Measurements from ENCODE around the gene ZNF362.

The ZNF362 gene

DNA sequence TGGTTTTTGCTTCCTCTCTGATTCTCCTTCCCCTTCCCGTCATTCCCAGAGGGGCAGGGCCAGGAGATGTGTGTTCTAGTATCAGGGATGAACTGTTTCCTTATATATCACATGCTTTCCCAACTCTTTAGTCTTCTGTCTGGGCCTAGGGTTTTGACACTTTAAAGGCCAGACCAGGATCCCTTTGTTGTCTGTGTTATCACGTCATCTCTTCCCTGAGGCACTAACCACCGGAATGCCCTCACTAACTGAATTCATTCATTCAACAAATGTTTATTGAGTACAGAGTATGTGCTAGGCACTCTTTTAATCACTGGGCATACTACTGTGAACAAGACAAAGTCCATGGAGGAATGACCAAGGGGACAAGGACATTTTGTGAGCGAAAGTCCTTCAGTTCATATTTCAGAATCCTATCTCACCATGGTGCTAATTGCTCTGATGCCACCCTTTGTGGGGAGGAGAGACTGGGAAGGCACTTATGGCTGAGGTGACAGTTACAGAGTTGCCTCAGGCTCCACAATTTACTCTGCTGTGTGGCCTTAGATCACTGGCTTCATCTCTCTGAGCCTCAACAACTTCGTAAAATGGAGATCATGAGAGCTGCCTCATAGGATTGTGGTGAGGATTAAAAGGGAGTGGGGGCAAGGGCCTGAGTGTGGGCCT is 12.0 kb upstream of the ZNF362 start:
- DNase-seq (ENCODE audit: low read depth in 2 of 2) = no peak

DNA sequence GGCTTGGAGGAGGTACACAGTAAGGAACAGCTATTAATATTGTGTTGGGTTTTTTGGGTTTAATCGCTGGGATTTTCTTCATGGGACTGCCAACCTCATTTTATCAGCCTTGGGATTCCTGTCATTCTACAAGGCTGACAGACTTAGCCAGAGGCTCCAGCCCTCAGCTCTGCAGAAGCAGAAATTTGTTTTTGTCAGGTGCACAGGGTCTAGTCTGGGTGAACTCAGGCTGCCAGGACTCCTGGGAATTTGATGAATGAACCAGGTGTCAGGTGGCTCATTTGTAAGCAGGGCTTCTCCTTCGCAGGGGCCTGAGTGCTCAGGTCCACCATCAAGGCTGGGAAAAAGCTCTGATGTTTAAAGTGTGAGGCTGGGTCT is 11.5 kb upstream of the ZNF362 start:
- no peak for DNase-seq (ENCODE audit: low read depth in 2 of 2)

DNA sequence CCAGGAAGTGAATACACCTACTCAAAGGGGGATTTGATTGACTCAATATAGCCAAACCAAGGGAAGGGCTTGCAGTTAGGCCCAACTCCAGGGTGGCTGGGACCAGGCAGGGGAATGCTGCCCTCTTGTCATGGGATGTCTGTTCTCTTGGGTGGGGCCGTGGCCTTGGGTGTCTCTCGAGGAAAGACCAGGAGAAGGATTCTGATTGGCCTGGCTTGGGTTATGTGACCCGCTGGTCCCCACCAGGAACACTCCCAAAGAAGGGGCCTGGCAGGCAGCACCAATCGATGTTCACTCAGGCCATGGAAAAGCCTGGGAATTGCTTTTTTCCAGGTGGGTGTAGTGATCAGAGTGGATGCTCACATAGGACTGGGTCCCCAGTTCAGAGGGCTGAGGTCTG is 10.1 kb upstream of the ZNF362 start:
- no peak for DNase-seq (ENCODE audit: low read depth in 2 of 2)

DNA sequence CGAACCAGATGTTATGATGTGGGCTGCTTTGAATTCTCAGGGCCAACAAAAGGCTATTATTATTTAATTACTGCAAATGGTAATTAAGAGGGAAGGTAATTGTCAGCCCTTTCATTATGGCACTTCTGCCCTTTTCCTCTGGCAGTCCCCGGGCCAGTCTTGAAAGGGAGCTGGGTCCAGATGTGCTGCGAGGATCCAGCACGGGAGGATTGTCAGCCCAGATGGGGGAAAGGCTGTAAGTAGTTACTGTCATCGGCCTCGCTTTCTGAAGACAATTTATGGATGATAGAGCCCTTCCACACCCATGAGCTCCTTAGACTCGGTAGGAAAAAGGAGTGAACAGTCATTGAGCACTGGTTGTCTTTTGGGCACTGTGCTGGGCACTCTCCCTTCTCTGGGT is 8.7 kb upstream of the ZNF362 start:
- DNase-seq (ENCODE audit: low read depth in 2 of 2) = no peak

DNA sequence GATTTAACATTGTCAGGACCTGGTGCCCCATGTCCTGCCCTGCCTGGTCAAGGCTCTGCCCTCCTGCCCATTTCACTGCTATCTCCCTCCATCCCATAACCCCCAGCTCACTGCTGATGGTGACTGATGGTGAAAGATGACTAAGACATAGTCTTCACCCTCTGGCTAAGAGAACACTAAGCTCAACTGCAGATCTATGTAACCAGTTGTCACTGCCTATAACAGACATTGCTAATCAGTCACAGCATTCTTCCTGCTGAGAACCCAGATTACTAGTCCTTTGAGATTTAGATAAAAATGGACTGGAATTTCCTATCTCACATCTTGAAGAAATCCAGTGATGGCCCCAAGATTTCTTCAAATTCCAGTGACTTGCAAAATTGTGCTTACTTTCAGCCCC is 8.0 kb upstream of the ZNF362 start:
- DNase-seq (ENCODE audit: low read depth in 2 of 2) = no peak

DNA sequence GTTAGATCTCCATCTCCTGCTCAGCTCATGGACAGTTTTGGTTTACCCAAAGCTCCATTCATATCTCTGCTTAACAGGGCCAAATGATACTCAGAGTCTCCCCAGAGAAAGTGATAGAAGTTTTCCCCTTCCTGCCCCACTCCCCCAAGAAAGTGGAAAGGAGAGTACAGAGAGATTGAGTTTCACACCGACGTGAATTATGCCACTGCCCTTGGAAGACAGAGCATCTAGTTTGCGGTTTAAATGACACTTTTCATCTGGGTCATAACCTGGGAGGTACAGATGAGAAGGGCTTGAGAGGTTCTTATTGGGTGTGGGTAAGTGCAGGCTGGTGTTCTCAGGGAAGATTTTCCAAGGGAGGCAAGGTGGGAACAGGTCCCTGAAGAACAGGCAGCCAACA is 6.9 kb upstream of the ZNF362 start:
- no peak for DNase-seq (ENCODE audit: low read depth in 2 of 2)

DNA sequence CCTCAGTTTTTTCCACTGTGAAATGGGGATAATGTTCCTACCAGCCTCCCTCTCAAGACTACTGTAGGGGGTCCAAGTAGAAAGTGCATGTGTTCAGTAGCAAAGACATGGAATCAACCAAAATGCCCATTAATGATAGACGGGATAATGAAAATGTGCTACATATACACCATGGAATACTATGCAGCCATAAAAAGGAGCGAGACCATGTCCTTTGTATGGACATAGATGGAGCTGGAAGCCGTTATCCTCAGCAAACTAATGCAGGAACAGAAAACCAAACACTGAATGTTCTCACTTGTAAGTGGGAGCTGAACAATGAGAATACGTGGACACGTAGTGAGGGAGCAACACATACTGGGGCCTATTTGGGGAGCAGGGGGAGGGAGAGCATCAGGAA is 6.1 kb upstream of the ZNF362 start:
- no peak for DNase-seq (ENCODE audit: low read depth in 2 of 2)

DNA sequence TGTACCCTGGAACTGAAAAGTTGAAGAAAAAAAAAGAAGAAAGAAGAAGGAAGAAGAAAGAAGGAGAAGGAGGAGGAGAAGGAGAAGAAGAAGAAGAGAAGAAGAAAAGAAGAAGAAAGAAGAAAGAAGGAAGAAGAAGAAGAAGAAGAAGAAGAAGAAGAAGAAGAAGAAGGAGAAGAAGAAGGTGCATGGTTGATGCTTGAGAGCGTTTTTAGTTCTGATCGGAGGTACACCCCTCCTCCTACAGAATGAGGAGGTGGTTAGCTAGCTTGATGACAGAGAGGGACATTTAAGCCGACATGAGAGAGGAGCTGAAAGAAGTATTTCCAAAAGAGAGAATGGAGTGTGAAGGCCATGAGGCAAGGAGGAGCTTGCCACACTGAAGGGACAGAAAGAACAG is 5.6 kb upstream of the ZNF362 start:
- DNase-seq (ENCODE audit: low read depth in 2 of 2) = no peak

DNA sequence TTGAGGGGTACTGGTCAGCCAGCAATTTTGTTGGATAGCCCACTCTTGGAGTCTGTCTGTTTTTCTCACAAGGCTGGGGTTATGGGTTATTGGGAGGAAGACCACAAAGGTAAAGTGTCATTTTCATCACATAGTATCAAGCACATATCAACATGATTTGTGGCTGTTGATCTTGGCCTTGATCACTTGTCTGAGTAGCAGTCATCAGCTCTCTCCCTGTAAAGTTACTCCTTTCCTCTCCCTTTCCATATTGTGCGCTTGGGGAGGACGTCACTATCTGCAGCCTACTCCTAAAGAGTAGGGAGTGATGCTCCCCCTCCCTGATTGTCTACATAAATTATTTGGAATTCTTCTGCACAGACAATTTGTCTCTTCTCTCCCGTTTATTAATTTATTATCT is 1.8 kb upstream of the ZNF362 start:
- no peak for DNase-seq (ENCODE audit: low read depth in 2 of 2)

DNA sequence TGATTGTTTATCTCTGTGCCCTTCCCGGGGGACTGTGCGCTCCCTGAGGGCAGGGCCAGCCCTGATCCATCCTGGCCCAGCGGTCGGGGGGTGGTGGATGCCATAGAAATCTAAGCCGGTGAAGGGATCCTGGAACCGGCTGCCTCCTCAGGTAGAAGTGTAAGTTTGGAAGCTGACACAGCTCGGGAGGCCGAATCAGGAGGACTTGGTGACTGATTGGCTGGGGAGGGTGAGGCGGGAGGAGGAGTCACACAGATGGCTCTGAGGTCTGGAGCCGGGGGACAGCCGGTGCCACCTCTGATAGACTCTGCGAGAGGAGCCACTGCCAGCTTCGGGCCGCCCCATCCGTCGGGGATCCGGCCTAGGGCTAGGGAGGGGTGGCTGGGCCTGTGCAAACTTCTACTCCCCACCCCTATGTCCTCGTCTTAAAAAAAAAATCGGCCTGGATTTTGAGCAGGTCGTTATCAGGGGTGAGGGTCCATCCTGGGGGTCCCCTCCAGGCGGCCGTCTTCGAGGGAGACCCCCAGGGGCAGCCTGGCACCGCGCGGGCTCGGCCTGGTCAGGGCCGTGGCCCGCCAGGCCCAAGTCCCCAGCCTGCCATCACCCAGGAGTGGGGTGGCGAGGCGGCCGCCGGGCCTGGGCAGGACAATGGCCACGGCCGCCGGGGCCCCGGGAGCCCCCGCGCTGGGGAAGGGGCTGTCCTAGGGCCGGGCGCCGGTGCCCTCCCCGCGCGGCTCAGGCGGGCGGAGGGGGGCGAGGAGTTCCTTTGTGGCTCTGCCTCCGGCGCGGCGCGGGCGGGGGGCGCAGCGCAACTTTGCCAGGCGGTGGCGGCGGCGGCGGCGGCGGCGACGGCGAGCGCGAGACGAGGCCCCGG is 708 bp upstream of the ZNF362 start:
- peak in 1 of 2 donors; percentile 43 for DNase-seq (ENCODE audit: low read depth in 2 of 2)

DNA sequence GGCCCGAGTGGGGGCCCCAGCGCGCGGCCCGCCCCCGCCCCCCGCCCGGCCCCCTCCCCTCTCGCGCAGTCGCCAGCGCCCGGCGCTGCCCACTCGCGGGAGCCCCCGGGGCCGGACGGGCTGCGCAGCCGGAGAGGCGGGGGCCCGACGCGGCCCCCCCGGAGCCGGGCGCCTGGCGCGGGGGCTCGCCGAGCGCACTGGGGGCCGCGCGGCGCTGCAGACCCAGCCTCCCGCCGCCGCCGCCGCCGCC is 146 bp upstream of the ZNF362 start:
- no peak for DNase-seq (ENCODE audit: low read depth in 2 of 2)

DNA sequence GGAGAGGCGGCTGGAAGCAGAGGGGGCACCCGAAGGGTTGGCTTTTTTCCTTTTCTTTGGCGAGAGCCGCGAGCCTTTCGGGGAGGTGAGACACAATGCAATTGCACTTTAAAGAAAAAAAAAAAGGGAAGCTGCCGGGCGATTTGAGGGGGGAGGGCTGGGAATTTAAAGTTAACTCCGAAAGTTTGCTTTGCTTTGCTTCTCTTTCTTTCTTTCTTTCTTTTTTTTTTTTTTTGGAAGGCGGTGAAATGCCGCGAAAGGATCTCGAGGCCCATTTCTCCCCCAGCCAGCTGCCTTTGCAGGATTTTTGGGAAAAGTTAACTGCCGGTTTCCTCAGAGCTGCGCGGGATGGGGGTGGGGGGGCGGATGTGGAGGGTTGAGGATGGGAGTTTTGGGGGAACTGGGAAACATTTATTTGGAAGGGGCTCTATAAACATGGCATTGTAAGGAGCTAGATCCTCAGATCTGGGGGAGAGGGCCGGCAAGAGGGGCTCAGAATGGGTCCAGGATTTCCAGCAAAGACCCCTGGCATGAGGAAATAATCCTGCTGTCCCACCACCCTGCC is 997 bp downstream of the ZNF362 start:
- DNase-seq (ENCODE audit: low read depth in 2 of 2) = no peak

DNA sequence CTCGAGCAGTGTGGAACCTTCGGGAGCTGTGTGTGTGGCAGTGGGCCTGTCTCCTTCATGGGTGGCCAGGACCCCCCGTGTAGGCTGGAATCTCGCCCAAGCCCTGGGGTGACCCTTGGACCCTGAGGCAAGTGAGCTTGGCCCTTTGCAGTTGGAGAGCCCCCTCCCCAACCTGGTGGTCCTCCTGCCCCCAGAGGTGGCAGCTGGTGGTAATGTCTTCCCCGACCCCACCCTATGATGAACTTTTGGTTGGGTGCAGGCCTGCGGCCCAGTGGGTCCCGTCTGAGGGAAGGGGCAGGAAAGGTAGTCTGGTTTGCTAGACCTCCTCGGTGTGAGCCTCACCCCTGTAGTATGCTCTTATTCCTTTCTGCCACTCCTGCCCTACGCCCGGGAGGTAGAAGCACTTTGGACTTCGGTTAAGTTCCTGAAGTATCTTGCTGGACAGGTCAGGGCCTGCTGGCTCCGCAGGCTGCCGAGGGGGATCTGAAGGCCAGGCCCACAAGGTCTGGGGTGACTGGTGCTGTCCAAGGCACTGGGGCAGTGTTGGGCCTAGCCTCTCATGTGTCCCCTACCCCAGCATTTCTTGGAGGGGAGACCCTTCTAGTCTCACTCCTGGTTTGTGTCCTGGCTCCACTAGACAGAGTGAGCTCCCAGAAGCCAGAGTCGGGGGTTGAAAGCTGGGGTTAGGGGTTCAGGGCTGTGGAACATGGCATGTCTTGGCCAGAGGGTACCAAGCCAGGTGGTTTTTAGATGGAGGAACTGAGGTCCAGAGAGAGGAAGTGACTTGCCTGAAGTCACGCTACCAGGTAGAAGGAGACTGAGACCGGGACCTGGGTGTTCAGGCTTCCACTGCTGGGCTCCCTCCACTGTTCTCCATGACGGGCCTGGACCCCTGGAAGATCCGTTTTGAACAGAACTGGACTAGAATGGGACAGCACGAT is 1.8 kb downstream of the ZNF362 start:
- DNase-seq (ENCODE audit: low read depth in 2 of 2) = no peak

DNA sequence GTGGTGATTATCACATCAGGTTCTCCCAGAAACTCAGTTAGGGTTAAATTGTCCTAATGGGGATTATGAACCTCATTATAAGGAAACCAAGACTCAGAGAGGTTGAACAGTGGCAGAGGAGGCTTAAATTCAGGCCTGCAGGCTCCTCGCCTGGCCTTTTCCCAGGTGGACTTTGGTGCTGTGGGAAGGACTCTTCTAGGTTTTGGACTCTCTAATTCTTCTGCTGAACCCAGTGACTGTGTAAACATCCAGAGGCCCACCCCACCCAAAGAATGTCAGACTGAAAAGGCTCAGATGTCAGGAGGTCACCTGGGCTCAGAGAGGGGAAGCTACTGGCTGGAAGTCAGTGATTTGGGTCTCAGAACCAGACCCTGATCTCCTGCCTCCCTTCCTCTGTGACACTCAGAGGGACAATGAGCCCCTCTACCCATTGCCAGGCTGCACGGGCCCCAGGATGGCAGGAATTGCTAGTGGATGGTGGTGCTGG is 2.5 kb downstream of the ZNF362 start:
- no peak for DNase-seq (ENCODE audit: low read depth in 2 of 2)

DNA sequence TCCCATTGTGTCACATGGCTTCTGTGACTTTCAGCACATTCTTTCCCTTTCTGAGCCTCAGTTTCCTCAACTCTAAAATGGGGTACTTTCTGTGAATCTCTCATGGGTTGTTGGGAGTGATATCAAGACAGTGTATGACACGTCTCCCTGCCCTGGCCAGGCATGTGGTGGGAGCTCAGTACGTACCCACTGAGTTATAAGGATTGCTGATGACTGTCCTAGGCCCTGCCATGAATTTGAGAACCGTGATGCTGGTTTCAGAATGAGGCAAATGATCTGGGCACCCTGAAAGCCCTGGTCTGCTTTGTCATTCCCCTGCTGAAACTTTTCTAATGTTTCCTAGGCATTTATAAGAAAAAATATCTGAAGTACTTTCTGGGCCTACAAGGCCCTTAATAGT is 3.6 kb downstream of the ZNF362 start:
- no peak for DNase-seq (ENCODE audit: low read depth in 2 of 2)

DNA sequence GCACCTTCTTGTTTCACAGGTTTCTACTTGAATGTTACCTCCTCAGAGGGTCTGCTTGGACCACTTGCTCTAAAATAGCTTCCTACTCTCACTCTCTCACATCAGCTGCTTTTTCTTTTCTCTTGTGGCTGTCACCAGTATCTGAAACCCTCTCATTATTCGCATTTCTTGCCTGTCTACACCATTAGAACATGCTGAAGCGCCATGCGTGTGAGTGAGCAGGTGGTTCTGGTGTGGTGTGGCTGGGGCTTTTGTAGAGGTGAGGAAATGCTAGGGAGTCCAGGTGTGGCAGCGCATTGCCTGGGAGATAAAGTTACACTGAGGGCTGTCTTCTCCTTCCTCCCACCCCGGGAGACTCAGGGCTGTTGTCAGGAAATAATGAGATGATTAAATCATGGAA is 4.1 kb downstream of the ZNF362 start:
- DNase-seq (ENCODE audit: low read depth in 2 of 2) = no peak

DNA sequence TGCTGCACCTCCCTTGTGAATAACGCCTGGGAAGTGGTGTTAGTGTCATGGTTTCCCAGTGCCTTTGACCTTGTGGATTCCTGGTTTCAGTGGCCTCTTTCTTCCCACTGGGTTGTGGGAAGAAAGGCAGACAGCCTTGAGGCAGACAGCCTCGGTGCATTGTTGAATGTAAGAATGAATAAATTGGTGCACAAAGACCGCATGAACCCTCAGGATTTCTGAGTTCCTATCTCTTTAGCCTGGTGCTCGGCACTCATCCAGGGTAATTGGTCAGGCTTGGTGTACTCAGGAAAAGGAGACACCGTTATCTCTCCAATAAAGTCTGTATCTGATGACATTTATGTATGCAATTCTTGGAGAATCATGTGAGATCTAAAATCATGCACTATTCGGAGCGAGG is 5.1 kb downstream of the ZNF362 start:
- DNase-seq (ENCODE audit: low read depth in 2 of 2) = no peak

DNA sequence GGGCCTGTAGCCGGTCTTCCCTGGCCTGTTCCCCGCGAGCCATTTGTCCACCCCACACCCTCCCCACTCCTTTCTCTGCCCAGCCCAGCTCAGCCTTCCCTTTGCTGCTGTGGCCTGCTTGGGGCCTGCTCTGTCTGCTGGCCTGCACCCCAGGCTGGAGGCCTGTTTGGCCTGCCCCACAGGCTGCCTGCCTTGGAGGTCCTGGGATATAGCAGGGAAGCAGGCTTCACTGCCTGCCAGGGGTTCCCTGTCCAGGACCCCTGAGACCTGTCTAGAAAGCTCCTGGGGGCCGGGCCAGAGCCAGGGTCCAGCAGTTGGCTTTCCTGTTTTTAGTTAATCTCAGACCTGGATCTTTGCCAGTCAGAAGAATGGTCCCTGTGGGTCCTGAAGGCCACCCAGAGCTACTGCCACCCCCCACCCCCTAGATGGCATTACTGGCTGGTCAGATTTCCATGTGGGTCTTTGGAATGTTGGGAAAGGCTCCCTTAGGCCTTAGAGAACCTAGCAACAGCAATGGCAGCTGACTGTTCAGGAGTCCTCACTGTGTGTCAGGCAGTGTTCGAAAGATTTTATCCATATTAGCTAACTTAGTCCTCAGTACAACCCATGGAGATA is 7.7 kb downstream of the ZNF362 start:
- DNase-seq (ENCODE audit: low read depth in 2 of 2) = no peak

DNA sequence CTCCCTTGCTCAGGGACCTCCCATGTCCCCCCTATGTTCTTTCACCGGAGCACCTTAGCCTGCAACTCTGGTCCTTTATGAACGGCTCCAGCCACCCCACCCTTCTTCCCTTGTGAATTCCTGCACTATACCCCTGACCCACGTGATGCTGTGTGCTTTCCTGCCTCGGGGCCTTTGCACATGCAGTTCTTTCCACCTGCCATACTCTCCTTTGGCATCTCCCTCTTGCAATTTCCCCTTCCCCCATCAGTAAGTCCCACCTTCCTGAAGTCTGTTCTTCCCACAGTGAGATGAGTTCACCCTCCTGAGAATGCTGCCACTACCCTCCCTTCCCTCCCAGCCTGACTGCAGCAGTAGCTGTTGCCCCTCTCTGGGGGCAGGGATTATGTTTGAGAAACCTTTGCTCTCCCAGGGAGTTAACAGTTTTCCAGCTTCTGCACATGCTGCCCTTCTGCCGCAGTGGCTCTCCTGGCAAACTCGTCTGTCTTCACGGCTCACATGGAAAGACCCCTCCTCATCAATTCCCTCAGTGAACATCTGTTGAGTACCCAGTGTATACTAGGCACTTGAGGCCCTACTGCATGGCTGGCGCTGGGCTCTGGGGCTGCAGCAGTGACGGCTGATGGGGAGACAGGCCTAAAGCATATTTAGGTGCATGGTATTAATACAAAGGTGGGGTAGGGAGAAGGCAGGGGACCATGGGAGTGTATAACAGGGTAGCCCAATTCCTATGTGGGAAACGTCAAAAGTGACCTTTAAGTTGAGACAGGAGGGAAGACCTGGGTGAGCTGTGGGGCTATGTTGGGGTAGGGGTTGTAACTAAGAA is 9.7 kb downstream of the ZNF362 start:
- DNase-seq (ENCODE audit: low read depth in 2 of 2) = no peak

DNA sequence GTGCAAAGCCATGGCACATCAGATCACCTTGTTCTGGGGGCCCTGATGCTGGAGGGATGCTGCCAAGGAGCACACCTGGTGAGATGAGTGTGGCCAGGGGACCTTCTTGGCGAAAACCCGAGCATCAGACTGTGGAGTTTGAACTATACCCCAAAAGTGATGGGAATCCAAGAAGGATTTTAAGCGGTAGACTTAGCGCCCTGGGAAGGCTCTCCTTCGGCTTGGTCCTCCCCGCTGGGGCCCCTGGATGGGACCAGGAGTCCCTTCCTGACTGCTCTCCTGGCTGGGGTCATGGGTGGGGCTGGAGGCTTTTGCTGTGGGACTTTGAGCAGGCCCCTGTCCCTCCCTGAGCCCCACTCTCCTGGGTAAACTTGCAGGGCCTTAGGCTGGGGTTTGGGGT is 10.5 kb downstream of the ZNF362 start:
- no peak for DNase-seq (ENCODE audit: low read depth in 2 of 2)
